GM13977 (cell line): ENCODE results near the gene RAC2.

Source experiments
- DNase-seq: peaks from one replicate; pipeline ENCODE4 v3.0.0; 2012; ENCODE audit warnings: low spot score
- in situ Hi-C: fragments of 300-500 bp; cut with MboI; formaldehyde crosslinking; loops from one replicate; pipeline ENCODE4 v1.12.0; 2022; ENCODE audit warnings: low sequenced_read_pairs, low pct_unique_long_range_greater_than_20kb, mixed read lengths, inconsistent platforms; ENCODE audit not compliant: unreplicated experiment
- TF ChIP-seq, protein P1 (sequence below): IDR thresholded peaks from 2 replicates; pipeline ENCODE4 v1.5.1; 2012; ENCODE audit warnings: mild to moderate bottlenecking, control low read depth; ENCODE audit not compliant: insufficient read depth; ENCODE audit errors: extremely low read depth, missing control alignments

Gene RAC2

DNA sequence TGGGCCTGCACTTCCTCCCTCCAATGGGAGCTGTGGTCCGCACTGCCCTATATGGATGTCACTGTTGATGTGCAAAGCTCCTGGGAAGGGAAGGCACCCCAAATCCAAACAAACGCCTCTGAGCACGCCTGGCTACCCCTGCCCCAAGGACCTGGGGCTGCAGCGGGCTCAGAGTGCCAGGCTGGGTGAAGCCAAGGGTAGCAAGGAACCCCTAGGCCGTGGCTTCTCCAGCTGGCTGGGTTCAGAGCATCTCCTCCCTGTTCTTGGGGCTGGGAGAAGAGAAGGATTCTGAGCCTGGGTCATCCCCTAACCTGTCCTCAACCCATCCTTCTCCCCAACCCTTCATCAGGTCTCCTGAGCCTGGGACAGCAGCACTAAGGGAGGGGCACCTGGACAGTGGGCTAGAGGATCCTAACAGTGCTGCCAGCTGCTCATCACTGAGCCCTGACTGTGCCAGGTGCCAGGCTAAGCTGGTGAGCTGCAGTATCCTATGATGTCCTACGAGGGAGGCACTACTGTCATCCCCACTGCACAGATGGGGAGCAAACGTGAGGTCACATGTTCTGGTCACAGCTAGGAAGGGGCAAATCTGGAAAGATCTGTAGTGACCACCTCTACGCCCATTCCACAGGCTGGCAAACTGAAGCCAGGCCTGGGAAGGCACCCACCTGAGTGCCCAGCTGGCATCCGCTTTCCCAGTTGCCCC is 34.8 kb downstream of the RAC2 start:
- TF ChIP-seq, protein P1, sequence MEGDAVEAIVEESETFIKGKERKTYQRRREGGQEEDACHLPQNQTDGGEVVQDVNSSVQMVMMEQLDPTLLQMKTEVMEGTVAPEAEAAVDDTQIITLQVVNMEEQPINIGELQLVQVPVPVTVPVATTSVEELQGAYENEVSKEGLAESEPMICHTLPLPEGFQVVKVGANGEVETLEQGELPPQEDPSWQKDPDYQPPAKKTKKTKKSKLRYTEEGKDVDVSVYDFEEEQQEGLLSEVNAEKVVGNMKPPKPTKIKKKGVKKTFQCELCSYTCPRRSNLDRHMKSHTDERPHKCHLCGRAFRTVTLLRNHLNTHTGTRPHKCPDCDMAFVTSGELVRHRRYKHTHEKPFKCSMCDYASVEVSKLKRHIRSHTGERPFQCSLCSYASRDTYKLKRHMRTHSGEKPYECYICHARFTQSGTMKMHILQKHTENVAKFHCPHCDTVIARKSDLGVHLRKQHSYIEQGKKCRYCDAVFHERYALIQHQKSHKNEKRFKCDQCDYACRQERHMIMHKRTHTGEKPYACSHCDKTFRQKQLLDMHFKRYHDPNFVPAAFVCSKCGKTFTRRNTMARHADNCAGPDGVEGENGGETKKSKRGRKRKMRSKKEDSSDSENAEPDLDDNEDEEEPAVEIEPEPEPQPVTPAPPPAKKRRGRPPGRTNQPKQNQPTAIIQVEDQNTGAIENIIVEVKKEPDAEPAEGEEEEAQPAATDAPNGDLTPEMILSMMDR: no peak
- in situ Hi-C loops: loop anchor here (10.0 kb wide), 1 partner anchor 434 kb away; the partner anchor contains the start of gene IFT27
- no peak for DNase-seq

DNA sequence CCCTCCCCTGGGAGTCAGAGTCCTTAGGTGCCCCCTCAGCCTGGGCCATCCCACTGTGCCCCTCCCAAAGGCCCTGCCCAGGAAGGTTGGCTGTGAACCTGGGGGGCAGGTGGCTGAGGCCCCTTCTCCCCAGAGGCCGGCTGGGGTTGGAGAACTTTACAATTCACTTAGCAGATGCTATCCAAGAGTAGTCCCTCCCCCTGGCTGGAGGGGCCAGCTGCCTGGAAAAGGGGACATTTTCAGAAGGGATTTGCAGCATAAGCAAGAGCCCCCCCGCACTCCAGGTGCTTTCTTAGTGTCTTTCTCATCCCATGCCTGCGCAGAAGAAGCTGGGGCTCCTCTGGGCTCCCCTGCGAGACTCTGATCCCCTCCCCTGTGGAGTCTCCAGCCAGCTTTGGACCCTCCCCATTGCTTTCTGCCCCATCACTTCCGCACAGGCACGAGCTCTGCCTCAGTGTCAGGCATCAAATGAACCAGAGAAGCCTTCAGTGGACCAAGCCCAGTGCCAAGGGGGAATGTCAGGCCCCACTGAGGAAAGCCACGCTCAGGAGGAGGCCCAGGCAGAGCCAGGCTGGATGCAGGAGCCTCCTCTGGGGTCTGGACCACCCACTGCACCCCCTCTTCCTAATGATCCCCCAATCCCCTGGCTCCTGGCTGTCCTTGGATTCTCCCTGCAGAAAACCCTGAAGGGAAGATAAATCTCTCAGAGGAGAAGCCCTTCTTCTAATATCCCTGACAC is 35.5 kb downstream of the RAC2 start:
- TF ChIP-seq, protein P1: no peak
- in situ Hi-C loops: loop anchor here (10.0 kb wide), 1 partner anchor 434 kb away; the partner anchor contains the start of gene IFT27
- no peak for DNase-seq

DNA sequence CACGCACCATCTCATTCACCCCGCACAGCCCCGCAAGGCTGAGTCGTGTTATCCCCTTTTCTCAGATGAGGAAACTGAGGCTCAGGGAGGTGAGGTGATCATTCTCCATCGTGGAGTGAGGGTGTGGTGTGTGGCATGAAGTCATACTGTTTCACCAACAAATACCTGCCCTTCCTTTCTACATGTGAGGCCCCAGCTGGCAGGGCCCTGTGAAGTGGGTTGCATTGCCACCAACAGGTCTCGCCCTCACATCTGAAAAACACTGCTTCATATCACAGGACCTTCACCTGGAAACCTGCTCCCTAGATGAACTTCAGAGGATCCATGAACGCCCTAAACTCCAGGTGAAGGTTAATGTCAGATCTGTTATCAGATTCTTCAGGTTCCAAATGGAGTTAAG is 36.1 kb downstream of the RAC2 start:
- in situ Hi-C loops: loop anchor here (10.0 kb wide), 1 partner anchor 433 kb away; the partner anchor contains the start of gene IFT27
- no peak for DNase-seq
- TF ChIP-seq, protein P1: no peak

DNA sequence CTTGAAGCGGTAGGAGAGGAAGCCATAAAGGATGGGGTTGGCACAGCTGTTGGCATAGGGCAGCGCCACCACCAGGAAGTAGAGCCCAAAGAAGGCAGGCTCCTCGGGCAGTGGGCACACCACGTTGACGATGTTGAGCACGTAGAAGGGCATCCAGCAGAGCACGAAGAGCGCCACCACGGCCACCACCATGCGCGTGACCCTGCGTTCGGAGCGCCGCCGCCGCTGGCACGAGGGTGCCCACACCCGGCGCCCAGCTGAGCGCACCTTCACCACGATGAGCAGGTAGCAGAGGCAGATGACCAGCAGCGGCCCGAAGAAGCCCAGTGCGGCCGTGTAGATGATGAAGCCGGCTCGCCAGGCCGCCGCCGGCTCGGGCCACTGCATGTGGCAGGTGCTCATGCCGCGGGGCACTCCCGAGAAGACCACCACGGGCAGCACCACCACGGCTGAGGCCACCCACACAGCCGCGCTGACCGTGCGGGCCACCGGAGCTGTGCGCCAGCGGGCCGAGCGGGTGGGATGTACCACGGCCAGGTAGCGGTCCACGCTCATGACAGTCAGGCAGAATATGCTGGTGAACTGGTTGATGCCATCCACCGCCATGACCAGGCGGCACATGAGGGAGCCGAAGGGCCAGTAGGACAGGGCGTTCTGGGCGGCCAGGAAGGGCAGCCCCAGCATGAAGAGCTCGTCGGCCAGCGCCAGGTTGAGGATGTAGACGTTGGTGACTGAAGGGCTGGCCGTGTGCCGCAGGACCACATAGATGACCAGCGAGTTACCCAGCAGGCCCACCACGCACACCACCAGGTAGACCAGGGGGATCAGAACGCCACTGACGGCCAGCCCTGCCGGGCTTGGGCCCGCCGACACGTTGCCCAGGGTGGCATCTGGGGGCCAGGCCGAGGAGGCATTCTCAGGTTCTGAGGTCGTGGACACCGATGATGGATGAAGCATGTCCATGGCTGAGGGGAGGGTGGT is 36.9 kb downstream of the RAC2 start:
- TF ChIP-seq, protein P1: no peak
- no peak for DNase-seq
- in situ Hi-C loops: loop anchor here (10.0 kb wide), 1 partner anchor 432 kb away; the partner anchor contains the start of gene IFT27

DNA sequence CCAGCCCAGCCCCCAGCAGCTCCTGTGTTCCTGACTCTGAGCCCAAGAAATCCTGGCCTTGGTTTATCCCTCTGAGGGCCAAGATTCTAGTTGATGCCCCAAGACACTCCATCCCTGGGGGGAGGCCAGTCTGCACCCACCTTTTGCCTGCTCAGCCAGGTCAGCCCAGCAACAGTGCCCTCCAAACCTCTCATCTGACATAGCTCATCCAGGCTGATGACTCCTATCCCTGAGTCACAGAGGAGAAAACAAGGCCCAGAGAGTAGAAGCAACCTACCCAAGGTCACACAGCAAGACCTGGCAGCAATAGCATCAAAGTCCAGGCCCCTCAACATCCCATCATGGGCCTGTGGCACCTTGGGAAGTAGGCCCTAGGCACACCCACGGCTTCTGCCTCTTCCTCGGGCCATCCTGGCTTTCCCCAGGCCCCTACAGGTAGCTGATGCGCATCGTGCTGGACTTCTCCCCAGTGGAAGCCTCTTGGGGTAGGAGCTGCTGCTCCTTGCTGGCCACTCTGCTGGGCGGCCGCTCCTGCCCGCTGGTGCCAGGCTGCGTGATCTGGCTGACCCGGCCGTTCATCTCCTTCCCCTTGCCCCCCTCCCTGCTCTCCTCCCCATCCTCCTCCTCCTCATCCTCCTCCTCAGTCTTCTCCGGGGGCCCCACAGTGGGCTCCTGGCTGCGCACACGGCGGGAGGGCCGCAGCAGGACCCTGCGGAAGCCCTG is 37.8 kb downstream of the RAC2 start:
- TF ChIP-seq, protein P1: no peak
- in situ Hi-C loops: loop anchor here (10.0 kb wide), 1 partner anchor 431 kb away; the partner anchor contains the start of gene IFT27
- DNase-seq: no peak
